Effector memory CD4-positive, alpha-beta T cell (primary cell): ENCODE results near the gene DSG3.
"Not testable (repeated sequence)": the region's sequence is repeated elsewhere in the genome, so short reads cannot be mapped to it uniquely, and the experiment has no call there.

Source experiments
- DNase-seq, 3 donors: peaks; one replicate each; pipeline ENCODE4 v3.0.0-alpha.2; 2020
- H3K27ac ChIP-seq: 2 replicates; pipeline ENCODE4 v1.7.0; 2013; ENCODE audit warnings: mild to moderate bottlenecking, low read length, moderate library complexity; ENCODE audit not compliant: insufficient read depth, poor library complexity, severe bottlenecking
- H3K27me3 ChIP-seq: replicated peaks from 2 replicates; pipeline ENCODE4 v1.7.0; 2013; ENCODE audit warnings: mild to moderate bottlenecking, low read length; ENCODE audit not compliant: insufficient read depth, control insufficient read depth, poor library complexity, severe bottlenecking
- H3K36me3 ChIP-seq: 2 replicates; pipeline ENCODE4 v1.7.0; 2013; ENCODE audit warnings: mild to moderate bottlenecking, low read length, moderate library complexity; ENCODE audit not compliant: control insufficient read depth, insufficient read depth
- H3K4me1 ChIP-seq: 2 replicates; pipeline ENCODE4 v1.7.0; 2013; ENCODE audit warnings: low read length, mild to moderate bottlenecking; ENCODE audit not compliant: control insufficient read depth, insufficient read depth, poor library complexity, severe bottlenecking
- H3K4me3 ChIP-seq: 2 replicates; pipeline ENCODE4 v1.7.0; 2013; ENCODE audit warnings: low read length, low read depth, mild to moderate bottlenecking; ENCODE audit not compliant: insufficient read depth, poor library complexity, severe bottlenecking
- H3K9me3 ChIP-seq: 2 replicates; pipeline ENCODE4 v1.7.0; 2013; ENCODE audit warnings: mild to moderate bottlenecking, low read length, moderate library complexity; ENCODE audit not compliant: control insufficient read depth

The DSG3 gene

GRCh38 chr18:31497836-31498573, 50.5 kb downstream of the DSG3 start, which contains the start of gene DSG2:
TSS of gene DSG2 (plus strand) at chr18:31498177. CDS start at chr18:31498252, 75 bp downstream.
- no peak within 1 kb of the TSS for H3K27ac ChIP-seq
- H3K36me3 ChIP-seq = no peaks in the 10 kb centered on the region
- no peak for DNase-seq
- no peaks in the 10 kb centered on the region for H3K4me1 ChIP-seq
- no peaks in the 10 kb centered on the region for H3K9me3 ChIP-seq
- peak within 1 kb of the TSS; percentile 25 for H3K4me3 ChIP-seq
- H3K27me3 ChIP-seq = peaks cover 10% of the 10 kb centered on the region

GRCh38 chr18:31498574-31499524, 51.3 kb downstream of the DSG3 start:
- no peaks in the 10 kb centered on the region for H3K4me1 ChIP-seq

GRCh38 chr18:31500051-31500688, 52.6 kb downstream of the DSG3 start:
- DNase-seq = no peak
- Histone ChIP-seq H3K27ac (no peak overlapping the region), H3K36me3 (no peaks in the 10 kb centered on the region), H3K9me3 (no peaks in the 10 kb centered on the region), H3K4me1 (no peaks in the 10 kb centered on the region), H3K4me3 (no peak overlapping the region), H3K27me3 (peaks cover 10% of the 10 kb centered on the region)

More at GRCh38 chr18:31498574-31499524, 51.3 kb downstream of the DSG3 start:
- no peak overlapping the region for H3K27ac ChIP-seq
- no peaks in the 10 kb centered on the region for H3K9me3 ChIP-seq
- peak overlapping the region; percentile 25 for H3K4me3 ChIP-seq
- no peaks in the 10 kb centered on the region for H3K36me3 ChIP-seq
- H3K27me3 ChIP-seq = peaks cover 10% of the 10 kb centered on the region
- no peak for DNase-seq

- no peaks in the 10 kb centered on the region for H3K4me1 ChIP-seq
- H3K27me3 ChIP-seq = no peaks in the 10 kb centered on the region
- DNase-seq = no peak
- no peaks in the 10 kb centered on the region for H3K36me3 ChIP-seq
- no peaks in the 10 kb centered on the region for H3K9me3 ChIP-seq
- H3K4me3 ChIP-seq = no peak overlapping the region
- no peak overlapping the region for H3K27ac ChIP-seq
These were observed 55.5 kb downstream of the DSG3 start for GRCh38 chr18:31503011-31503410.

GRCh38 chr18:31504455-31505147, 57.1 kb downstream of the DSG3 start:
- Histone ChIP-seq H3K4me3 (no peak overlapping the region), H3K27ac (no peak overlapping the region), H3K4me1 (no peaks in the 10 kb centered on the region), H3K27me3 (peaks cover under 1% of the 10 kb centered on the region), H3K36me3 (no peaks in the 10 kb centered on the region), H3K9me3 (no peaks in the 10 kb centered on the region)
- no peak for DNase-seq

GRCh38 chr18:31505156-31505555, 57.6 kb downstream of the DSG3 start:
- Histone ChIP-seq H3K27me3 (peaks cover 3% of the 10 kb centered on the region), H3K4me1 (no peaks in the 10 kb centered on the region), H3K27ac (no peak overlapping the region), H3K4me3 (no peak overlapping the region), H3K36me3 (no peaks in the 10 kb centered on the region), H3K9me3 (no peaks in the 10 kb centered on the region)
- no peak for DNase-seq

GRCh38 chr18:31506024-31506742, 58.6 kb downstream of the DSG3 start:
- Histone ChIP-seq H3K27ac (no peak overlapping the region), H3K27me3 (peaks cover 3% of the 10 kb centered on the region)
- DNase-seq = no peak

GRCh38 chr18:31507124-31507523, 59.6 kb downstream of the DSG3 start:
- H3K27ac ChIP-seq, DNase-seq, H3K9me3 ChIP-seq, H3K4me3 ChIP-seq, H3K27me3 ChIP-seq, H3K36me3 ChIP-seq, H3K4me1 ChIP-seq: not testable (repeated sequence)

More at GRCh38 chr18:31506024-31506742, 58.6 kb downstream of the DSG3 start:
- H3K36me3 ChIP-seq = no peaks in the 10 kb centered on the region
- no peak overlapping the region for H3K4me3 ChIP-seq
- no peaks in the 10 kb centered on the region for H3K4me1 ChIP-seq
- H3K9me3 ChIP-seq = no peaks in the 10 kb centered on the region

GRCh38 chr18:31508781-31509180, 61.2 kb downstream of the DSG3 start:
- peaks cover 3% of the 10 kb centered on the region for H3K27me3 ChIP-seq
- no peak overlapping the region for H3K4me3 ChIP-seq
- H3K9me3 ChIP-seq = no peaks in the 10 kb centered on the region
- DNase-seq = no peak
- H3K27ac ChIP-seq = no peak overlapping the region
- H3K4me1 ChIP-seq = no peaks in the 10 kb centered on the region
- H3K36me3 ChIP-seq = no peaks in the 10 kb centered on the region
